ENCODE results near the gene AHNAK2.
"Not testable (repeated sequence)": the region's sequence is repeated elsewhere in the genome, so short reads cannot be mapped to it uniquely, and the experiment has no call there.

The AHNAK2 gene

DNA sequence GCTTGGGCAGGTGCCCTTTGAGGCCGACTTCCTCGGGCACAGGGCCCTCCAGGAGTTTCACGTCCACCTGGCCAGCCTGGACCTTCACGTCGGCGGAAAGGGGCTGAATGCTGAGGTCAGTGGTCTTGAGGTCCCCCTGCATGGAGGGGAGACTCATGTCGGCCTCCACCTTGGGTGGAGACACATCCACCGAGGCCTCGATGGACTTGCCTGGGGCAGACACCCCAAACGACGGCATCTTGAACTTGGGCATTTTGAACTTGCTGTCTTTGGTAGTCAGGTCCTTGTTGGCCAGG lies 29.5 kb downstream of the AHNAK2 start:
- no peak for TF ChIP-seq CTCF (conservative IDR thresholded peaks at IDR 0.05; ENCODE audit: low read depth, low read length)
- no peak overlapping the region for H3K4me3 ChIP-seq (ENCODE audit: low read length)
- DNase-seq (ENCODE audit: low read depth), result no peak

- H3K4me3 ChIP-seq (ENCODE audit: low read length); DNase-seq (ENCODE audit: low read depth): not testable (repeated sequence)
These were observed 30.1 kb downstream of the AHNAK2 start for GRCh38 chr14:104947881-104948735.

- H3K4me3 ChIP-seq (ENCODE audit: low read length); DNase-seq (ENCODE audit: low read depth): not testable (repeated sequence)
These were observed 31.0 kb downstream of the AHNAK2 start for GRCh38 chr14:104947201-104947600.

DNA sequence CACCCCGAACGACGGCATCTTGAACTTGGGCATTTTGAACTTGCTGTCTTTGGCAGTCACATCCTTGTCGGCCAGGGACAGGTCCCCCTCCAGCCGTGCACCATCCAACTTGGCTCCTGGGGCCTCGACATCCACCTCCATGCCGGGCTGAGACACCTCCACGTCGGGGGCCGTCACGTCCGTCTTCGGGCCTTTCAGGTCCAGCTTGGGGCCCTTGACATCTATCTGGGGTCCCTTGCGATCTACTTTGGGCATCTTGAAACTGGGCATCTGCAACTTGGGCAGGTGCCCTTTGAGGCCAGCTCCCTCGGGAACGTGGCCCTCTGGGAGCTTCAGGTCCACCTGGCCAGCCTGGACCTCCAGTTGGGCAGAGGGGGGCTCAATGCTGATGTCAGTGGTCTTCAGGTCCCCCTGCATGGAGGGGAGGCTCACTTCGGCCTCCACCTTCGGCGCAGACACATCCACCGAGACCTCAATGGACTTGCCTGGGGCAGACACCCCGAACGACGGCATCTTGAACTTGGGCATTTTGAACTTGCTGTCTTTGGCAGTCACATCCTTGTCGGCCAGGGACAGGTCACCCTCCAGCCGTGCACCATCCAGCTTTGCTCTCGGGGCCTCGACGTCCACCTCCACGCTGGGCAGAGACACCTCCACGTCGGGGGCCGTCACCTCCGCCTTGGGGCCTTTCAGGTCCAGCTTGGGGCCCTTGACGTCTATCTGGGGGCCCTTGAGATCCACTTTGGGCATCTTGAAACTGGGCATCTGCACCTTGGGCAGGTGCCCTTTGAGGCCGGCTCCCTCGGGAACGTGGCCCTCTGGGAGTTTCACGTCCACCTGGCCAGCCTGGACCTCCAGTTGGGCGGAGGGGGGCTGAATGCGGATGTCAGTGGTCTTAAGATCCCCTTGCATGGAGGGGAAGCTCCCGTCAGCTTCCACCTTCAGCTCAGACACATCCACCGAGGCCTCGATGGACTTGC lies 31.9 kb downstream of the AHNAK2 start:
- not testable (repeated sequence) for H3K4me3 ChIP-seq (ENCODE audit: low read length); DNase-seq (ENCODE audit: low read depth)

DNA sequence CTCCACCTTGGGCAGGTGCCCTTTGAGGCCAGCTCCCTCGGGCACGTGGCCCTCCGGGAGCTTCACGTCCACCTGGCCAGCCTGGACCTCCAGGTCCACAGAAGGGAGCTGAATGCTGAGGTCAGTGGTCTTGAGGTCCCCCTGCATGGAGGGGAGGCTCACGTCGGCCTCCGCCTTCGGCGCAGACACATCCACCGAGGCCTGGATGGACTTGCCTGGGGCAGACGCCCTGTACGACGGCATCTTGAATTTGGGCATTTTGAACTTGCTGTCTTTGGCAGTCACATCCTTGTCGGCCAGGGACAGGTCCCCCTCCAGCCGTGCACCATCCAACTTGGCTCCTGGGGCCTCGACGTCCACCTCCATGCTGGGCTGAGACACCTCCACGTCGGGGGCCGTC lies 32.9 kb downstream of the AHNAK2 start:
- not testable (repeated sequence) for H3K4me3 ChIP-seq (ENCODE audit: low read length); DNase-seq (ENCODE audit: low read depth)

GRCh38 chr14:104944436-104945205 lies 33.6 kb downstream of the AHNAK2 start:
- DNase-seq (ENCODE audit: low read depth); H3K4me3 ChIP-seq (ENCODE audit: low read length): not testable (repeated sequence)

GRCh38 chr14:104944016-104944308 lies 34.2 kb downstream of the AHNAK2 start:
- DNase-seq (ENCODE audit: low read depth), result not testable (repeated sequence)

DNA sequence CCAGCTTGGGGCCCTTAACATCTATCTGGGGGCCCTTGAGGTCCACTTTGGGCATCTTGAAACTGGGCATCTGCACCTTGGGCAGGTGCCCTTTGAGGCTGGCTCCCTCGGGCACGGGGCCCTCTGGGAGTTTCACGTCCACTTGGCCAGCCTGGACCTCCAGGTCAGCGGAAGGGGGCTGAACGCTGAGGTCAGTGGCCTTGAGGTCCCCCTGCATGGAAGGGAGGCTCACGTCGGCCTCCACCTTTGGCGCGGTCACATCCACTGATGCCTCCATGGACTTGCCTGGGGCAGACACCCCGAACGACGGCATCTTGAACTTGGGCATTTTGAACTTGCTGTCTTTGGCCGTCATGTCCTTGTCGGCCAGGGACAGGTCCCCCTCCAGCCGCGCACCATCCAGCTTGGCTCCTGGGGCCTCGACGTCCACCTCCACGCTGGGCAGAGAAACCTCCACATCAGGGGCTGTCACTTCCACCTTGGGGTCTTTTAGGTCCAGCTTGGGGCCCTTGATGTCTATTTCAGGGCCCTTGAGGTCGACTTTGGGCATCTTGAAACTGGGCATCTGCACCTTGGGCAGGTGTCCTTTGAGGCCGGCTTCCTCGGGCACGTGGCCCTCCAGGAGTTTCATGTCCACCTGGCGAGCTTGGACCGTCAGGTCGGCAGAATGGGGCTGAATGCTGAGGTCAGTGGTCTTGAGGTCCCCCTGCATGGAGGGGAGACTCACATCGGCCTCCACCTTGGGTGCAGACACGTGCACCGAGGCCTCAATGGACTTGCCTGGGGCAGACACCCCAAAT lies 34.8 kb downstream of the AHNAK2 start:
- DNase-seq (ENCODE audit: low read depth); H3K4me3 ChIP-seq (ENCODE audit: low read length): not testable (repeated sequence)

More at GRCh38 chr14:104944016-104944308, 34.2 kb downstream of the AHNAK2 start:
- not testable (repeated sequence) for H3K4me3 ChIP-seq (ENCODE audit: low read length)

GRCh38 chr14:104942586-104942985 lies 35.6 kb downstream of the AHNAK2 start:
- H3K4me3 ChIP-seq (ENCODE audit: low read length), result no peak overlapping the region
- no peak for TF ChIP-seq CTCF (conservative IDR thresholded peaks at IDR 0.05; ENCODE audit: low read depth, low read length)
- no peak for DNase-seq (ENCODE audit: low read depth)

DNA sequence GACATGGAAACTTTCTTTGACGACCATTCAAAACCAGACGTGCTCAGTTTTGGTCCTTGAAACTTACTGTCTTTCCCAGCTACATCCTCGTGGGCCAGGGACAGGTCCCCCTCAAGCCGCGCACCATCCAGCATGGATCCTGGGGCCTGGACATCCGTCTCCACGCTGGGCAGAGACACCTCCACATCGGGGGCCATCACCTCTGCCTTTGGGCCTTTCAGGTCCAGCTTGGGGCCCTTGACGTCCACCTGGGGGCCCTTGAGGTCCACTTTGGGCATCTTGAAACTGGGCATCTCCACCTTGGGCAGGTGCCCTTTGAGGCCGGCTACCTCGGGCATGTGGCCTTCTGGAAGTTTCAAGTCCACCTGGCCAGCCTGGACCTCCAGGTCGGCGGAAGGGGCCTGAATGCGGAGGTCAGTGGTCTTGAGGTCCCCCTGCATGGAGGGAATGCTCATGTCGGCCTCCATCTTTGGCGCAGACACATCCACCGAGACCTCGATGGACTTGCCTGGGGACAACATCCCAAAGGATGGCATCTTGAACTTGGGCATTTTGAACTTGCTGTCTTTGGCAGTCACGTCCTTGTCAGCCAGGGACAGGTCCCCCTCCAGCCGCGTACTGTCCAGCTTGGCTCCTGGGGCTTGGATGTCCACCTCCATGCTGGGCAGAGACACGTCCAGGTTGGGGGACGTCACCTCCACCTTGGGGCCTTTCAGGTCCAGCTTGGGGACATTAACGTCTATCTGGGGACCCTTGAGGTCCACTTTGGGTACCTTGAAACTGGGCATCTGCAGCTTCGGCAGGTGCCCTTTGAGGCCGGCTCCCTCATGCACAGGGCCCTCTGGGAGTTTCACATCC lies 36.4 kb downstream of the AHNAK2 start:
- TF ChIP-seq CTCF (conservative IDR thresholded peaks at IDR 0.05; ENCODE audit: low read depth, low read length), result no peak
- no peak for DNase-seq (ENCODE audit: low read depth)
- no peak overlapping the region for H3K4me3 ChIP-seq (ENCODE audit: low read length)
